HUES48 (cell line): Measurements from ENCODE around the gene CACNA1C.

ENCODE experiments used
- H3K27ac ChIP-seq: one replicate; pipeline ENCODE4 v1.7.0; 2013; ENCODE audit warnings: low read depth, low read length, inconsistent platforms
- H3K27me3 ChIP-seq: 2 replicates; pipeline ENCODE4 v1.6.1; 2013; ENCODE audit warnings: mild to moderate bottlenecking, low read length; ENCODE audit not compliant: control insufficient read depth, insufficient read depth
- H3K36me3 ChIP-seq: 2 replicates; pipeline ENCODE4 v1.6.1; 2013; ENCODE audit warnings: low read length; ENCODE audit not compliant: control insufficient read depth, insufficient read depth
- H3K4me1 ChIP-seq: 2 replicates; pipeline ENCODE4 v1.6.1; 2013; ENCODE audit warnings: mild to moderate bottlenecking, low read length; ENCODE audit not compliant: control insufficient read depth, insufficient read depth
- H3K4me3 ChIP-seq: 2 replicates; pipeline ENCODE4 v1.5.1; 2013; ENCODE audit warnings: mild to moderate bottlenecking, low read depth, low read length
- H3K9ac ChIP-seq: 2 replicates; pipeline ENCODE4 v1.6.1; 2013; ENCODE audit warnings: mild to moderate bottlenecking, low read depth, low read length, moderate library complexity
- H3K9me3 ChIP-seq: 2 replicates; pipeline ENCODE4 v1.6.1; 2013; ENCODE audit warnings: low read length; ENCODE audit not compliant: control insufficient read depth, insufficient read depth

CACNA1C gene

DNA sequence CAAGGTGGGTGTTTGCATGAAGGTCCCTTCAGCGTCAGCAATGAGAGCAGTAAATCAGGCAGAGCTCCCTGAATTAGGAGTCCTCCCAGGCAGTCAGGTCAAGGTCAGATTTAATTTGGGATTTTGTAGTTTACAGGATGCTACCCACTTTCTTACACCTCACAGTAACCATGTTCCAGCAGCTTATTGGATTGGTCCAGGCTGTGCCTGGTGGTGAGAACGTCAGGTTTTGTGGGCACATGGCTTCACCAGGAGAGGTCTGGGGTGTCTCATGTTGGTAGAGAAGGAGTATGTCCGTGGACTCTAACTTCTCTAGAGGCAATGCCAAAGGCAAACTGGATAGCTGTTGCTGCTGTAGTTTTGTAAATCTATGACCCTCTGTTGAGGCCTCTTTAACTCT lies 158.3 kb downstream of the CACNA1C start:
- Histone ChIP-seq H3K9ac (no peak overlapping the region), H3K9me3 (no peaks in the 10 kb centered on the region), H3K4me3 (no peak overlapping the region), H3K4me1 (peaks cover 10% of the 10 kb centered on the region), H3K27ac (no peak overlapping the region), H3K36me3 (no peaks in the 10 kb centered on the region), H3K27me3 (no peaks in the 10 kb centered on the region)

GRCh38 chr12:2212537-2212936 lies 159.8 kb downstream of the CACNA1C start:
- Histone ChIP-seq H3K9me3 (no peaks in the 10 kb centered on the region), H3K27ac (no peak overlapping the region), H3K27me3 (no peaks in the 10 kb centered on the region), H3K4me1 (peaks cover 10% of the 10 kb centered on the region), H3K9ac (no peak overlapping the region), H3K36me3 (no peaks in the 10 kb centered on the region), H3K4me3 (no peak overlapping the region)

DNA sequence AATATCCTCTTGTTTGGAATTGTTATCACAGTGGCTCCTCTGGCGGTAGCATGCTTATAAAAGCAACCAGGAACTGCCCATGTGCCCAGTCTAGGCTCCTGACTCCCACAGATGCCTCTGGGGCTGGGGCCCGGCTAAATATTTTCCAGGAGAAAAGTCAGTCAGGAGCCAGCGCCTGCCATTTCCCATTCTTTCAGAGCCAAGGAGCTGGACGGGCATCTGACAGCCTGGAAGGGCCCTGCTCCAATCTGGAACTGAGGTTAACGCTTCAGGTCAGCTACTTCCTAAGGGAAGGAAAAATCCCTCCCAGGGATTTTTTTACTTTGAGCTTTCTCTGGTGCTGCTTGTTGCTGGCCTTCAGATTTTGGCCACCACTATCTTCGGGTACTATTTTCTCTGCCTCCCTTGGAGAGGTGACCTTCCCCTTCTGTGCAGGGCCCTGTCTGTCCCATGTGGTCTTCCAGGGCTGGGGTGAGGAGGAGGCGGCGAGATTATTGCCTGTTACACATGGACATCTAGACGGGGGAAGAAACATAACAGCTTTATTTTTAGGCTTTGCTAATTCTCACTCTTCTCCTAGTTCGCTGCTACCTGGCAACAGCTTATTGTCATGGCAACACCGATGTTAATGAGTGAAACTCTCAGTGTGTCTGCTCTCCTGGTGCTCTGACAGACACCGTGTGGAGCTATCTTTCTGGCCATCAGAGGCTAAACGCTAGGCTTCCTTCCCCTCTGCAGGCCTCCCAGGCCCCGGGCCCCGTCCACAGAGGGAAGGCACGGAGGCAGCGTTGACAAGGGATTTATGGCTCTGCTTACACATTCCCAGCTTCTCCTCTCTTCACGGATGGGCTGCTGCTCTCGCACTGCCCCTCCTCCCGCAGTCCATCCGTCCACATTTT lies 160.4 kb downstream of the CACNA1C start:
- H3K27me3 ChIP-seq = no peaks in the 10 kb centered on the region
- H3K36me3 ChIP-seq = no peaks in the 10 kb centered on the region
- H3K4me3 ChIP-seq = no peak overlapping the region
- H3K9me3 ChIP-seq = no peaks in the 10 kb centered on the region
- no peak overlapping the region for H3K27ac ChIP-seq
- peaks cover 10% of the 10 kb centered on the region for H3K4me1 ChIP-seq
- H3K9ac ChIP-seq = no peak overlapping the region

DNA sequence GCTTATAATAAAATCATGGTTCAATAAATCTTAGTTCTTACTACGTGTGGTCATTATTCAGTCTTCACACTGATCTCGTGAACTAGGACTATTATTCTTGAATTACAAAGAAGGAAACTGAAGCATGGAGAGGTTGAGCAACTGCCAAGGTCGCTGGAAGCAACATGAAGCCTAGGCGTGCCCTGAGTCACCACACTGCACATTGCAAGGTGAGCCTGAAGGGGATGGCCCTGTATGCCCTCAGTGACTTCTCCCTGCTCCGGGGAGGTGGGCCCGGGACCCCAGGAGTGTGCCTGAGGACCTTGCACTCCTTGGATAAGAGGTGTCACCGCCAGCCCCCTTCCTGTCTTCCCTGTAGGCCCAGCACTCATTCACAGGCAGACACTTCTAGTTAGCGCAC lies 161.6 kb downstream of the CACNA1C start:
- H3K27ac ChIP-seq = no peak overlapping the region
- H3K4me3 ChIP-seq = no peak overlapping the region
- H3K4me1 ChIP-seq = peaks cover 10% of the 10 kb centered on the region
- H3K9me3 ChIP-seq = no peaks in the 10 kb centered on the region
- no peaks in the 10 kb centered on the region for H3K36me3 ChIP-seq
- no peaks in the 10 kb centered on the region; the same call in 1 of the 2 replicates for H3K27me3 ChIP-seq
- H3K9ac ChIP-seq = no peak overlapping the region

GRCh38 chr12:2215709-2216560 lies 163.1 kb downstream of the CACNA1C start:
- H3K27ac ChIP-seq = no peak overlapping the region
- H3K9me3 ChIP-seq = no peaks in the 10 kb centered on the region
- H3K9ac ChIP-seq = no peak overlapping the region
- no peak overlapping the region for H3K4me3 ChIP-seq
- H3K4me1 ChIP-seq = peaks cover 10% of the 10 kb centered on the region
- H3K27me3 ChIP-seq = no peaks in the 10 kb centered on the region; the same call in 1 of the 2 replicates
- H3K36me3 ChIP-seq = no peaks in the 10 kb centered on the region

DNA sequence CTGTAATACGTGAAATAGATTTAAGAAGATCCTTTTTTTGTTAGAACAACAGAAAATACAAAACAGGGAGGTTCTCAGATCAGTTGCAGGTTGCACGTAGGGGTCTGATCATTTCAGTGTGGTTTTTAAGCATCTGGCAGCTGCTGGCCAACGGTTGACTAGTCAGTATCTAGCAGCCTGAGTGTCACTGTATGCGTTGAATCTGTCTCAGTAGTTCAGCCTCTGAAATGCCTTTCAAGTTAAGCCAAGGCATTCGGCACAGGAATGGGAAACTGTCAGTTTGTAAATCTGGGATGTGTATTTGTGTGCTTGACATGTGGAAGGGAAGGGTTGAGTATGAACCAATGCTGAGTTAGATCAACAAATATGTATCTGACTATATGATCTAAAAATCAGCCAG lies 165.9 kb downstream of the CACNA1C start:
- no peak overlapping the region for H3K4me3 ChIP-seq
- H3K36me3 ChIP-seq = no peaks in the 10 kb centered on the region
- H3K9ac ChIP-seq = no peak overlapping the region
- H3K27me3 ChIP-seq = no peaks in the 10 kb centered on the region; the same call in 1 of the 2 replicates
- H3K27ac ChIP-seq = no peak overlapping the region
- H3K4me1 ChIP-seq = peaks cover 5% of the 10 kb centered on the region
- no peaks in the 10 kb centered on the region for H3K9me3 ChIP-seq

DNA sequence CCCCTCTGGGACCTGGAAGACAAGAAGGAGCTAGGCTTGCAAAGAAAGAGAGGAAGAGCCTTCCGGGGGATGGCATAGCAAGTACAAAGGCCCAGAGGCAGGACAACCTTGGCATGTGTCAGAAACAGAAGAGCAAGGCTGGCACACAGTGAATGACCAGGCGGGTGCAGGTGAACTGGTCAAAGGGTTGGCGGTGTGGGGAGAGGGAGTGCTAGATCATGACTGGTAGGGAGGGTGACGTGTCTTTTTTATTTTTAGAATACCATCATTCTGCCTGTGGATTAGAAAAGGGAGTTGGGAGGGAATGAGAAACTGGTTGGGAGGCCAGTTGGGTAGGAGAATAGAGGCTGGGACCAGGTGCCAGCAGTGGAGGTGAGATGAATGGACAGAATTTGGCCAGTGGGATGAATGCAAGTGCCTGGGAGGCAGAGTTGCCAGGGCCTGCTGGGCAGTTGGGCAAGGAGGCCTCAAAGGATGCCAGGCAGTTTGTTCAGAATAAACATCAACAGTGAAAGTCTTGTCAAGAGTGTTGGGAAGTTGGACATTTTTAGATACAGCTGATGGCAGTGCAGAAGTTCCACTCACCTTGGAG lies 168.3 kb downstream of the CACNA1C start:
- Histone ChIP-seq H3K27me3 (no peaks in the 10 kb centered on the region; the same call in 1 of the 2 replicates), H3K9me3 (no peaks in the 10 kb centered on the region), H3K9ac (no peak overlapping the region), H3K4me3 (no peak overlapping the region), H3K27ac (no peak overlapping the region), H3K36me3 (no peaks in the 10 kb centered on the region), H3K4me1 (no peaks in the 10 kb centered on the region)

GRCh38 chr12:2222691-2223090 lies 169.9 kb downstream of the CACNA1C start:
- Histone ChIP-seq H3K4me1 (no peaks in the 10 kb centered on the region), H3K4me3 (no peak overlapping the region), H3K36me3 (no peaks in the 10 kb centered on the region), H3K9me3 (no peaks in the 10 kb centered on the region), H3K27ac (no peak overlapping the region), H3K9ac (no peak overlapping the region), H3K27me3 (no peaks in the 10 kb centered on the region; the same call in 1 of the 2 replicates)

- no peaks in the 10 kb centered on the region for H3K9me3 ChIP-seq
- H3K4me3 ChIP-seq = no peak overlapping the region
- no peaks in the 10 kb centered on the region for H3K4me1 ChIP-seq
- H3K36me3 ChIP-seq = no peaks in the 10 kb centered on the region
- no peak overlapping the region for H3K9ac ChIP-seq
- no peaks in the 10 kb centered on the region for H3K27me3 ChIP-seq
- H3K27ac ChIP-seq = no peak overlapping the region
Measured at GRCh38 chr12:2224961-2225360, 172.2 kb downstream of the CACNA1C start.

DNA sequence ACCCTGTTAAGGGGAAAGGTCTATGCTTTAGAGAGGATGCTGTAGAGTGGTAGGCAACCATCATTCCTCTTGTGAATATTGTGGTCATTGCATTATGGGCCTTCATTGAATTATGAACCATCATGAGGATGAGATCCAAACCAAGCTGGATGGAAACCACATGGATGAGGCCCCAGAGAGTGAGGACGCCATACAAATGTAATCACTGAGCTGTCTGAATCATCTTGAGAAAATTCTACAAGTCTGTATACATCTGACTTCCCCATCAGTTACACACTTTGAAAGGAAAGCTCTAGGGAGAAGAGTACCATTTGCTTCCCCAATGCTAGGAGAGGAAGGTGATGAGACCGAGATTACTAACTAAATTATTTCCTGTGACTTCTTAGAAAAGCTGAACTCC lies 172.9 kb downstream of the CACNA1C start:
- no peak overlapping the region for H3K4me3 ChIP-seq

More for the DNA sequence above, 172.9 kb downstream of the CACNA1C start:
- no peaks in the 10 kb centered on the region for H3K4me1 ChIP-seq
- no peaks in the 10 kb centered on the region for H3K36me3 ChIP-seq
- no peaks in the 10 kb centered on the region for H3K27me3 ChIP-seq
- no peak overlapping the region for H3K9ac ChIP-seq
- H3K9me3 ChIP-seq = no peaks in the 10 kb centered on the region
- no peak overlapping the region for H3K27ac ChIP-seq
